Gastroesophageal sphincter (tissue), 3 donors: ENCODE measurements around the gene JARID2.

ENCODE experiments used
- CTCF ChIP-seq, 4 experiments: fragments of 200-600 bp in 2 of 4; fragments of 450-650 bp in 2 of 4; sonication (generic) in 1 of 4; IDR thresholded peaks; one replicate each; pipeline ENCODE4 v1.5.1; 2017 to 2019; ENCODE audit warnings: antibody characterized with exemption in 4 of 4, mild to moderate bottlenecking in 2 of 4, moderate library complexity in 2 of 4
- EP300 ChIP-seq: sonication (generic); formaldehyde crosslinking; IDR thresholded peaks from one replicate; pipeline ENCODE4 v1.6.1; 2017; ENCODE audit warnings: antibody characterized with exemption, mild to moderate bottlenecking
- POLR2A ChIP-seq, 2 donors: fragments of 450-650 bp; IDR thresholded peaks; one replicate each; pipeline ENCODE4 v1.6.1; 2017; ENCODE audit warnings: antibody characterized with exemption in 2 of 2, mild to moderate bottlenecking in 2 of 2, moderate library complexity in 1 of 2
- POLR2AphosphoS5 ChIP-seq: sonication (generic); formaldehyde crosslinking; IDR thresholded peaks from one replicate; pipeline ENCODE4 v1.6.1; 2017; ENCODE audit warnings: antibody characterized with exemption

DNA sequence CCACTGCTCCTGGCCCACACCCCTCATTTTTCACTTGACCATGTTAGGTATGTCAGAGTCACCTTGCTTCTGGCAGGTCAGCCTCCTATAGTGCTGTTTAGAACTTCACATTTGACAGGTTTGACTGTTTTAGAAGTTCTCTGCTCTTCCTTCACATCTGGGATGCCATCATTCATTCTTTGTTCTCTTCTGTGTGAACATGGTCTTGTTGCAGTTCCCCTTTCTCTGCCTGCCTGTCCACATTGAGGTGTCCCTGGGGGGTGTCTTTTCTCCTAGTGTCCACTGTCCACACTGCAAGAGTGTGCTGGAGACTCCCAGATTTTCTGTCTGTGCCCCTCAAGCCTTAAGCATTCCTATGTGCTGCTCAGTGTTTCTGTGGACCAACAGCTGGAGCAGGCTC, 89.5 kb downstream of the JARID2 start:
- no peak for TF ChIP-seq CTCF (IDR thresholded peaks at IDR 0.05)
- no peak for TF ChIP-seq POLR2A (IDR thresholded peaks at IDR 0.05)
- no peak for TF ChIP-seq POLR2AphosphoS5
- no peak for TF ChIP-seq EP300
